DOHH2 (cell line): ENCODE results near the gene ADCY5.

Experiments used
- EZH2phosphoT487 ChIP-seq: fragments of 200-600 bp; sonication (generic); IDR thresholded peaks from 2 replicates; pipeline ENCODE4 v1.6.1; 2017; ENCODE audit warnings: borderline replicate concordance, mild to moderate bottlenecking, antibody characterized with exemption, low read length, moderate library complexity, mixed read lengths
- TF ChIP-seq, protein P1 (sequence below): fragments of 200-600 bp; sonication (generic); IDR thresholded peaks from one replicate; pipeline ENCODE4 v1.5.1; 2014; ENCODE audit warnings: antibody characterized with exemption, mild to moderate bottlenecking, low read depth, low read length; ENCODE audit not compliant: poor library complexity, severe bottlenecking

DNA sequence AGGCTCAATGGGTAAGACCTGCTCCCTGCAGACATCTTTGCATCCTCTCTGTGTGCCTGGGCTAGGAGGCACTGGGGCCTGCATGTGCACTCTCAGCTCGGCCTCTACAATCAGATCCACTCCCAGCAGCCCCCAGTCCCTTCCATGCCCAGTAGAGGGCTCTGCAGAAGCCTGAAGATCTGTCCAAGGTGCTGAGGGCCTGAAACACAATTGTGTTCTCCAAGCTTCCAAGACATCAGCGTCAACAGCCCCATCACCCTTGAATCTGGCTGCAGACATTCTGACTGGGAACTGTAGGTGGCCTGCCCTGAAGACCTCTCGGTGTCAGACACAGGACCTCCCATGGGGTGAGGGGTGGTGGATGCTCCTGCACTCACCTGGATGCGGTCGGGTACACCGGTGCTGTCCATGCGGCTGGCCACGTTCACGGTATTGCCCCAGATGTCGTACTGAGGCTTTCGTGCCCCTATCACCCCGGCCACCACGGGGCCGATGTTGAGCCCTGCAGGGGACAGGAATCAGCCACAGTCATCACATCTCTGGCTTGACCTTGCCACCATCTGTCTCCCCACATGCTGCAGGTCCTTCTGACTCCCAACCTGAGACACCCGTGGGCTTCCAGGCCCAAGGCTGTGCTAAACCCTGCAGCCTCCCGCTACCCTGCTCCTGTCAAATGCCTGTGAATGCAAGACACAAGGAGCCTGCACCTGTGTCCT, 162.4 kb downstream of the ADCY5 start:
- TF ChIP-seq, protein P1, sequence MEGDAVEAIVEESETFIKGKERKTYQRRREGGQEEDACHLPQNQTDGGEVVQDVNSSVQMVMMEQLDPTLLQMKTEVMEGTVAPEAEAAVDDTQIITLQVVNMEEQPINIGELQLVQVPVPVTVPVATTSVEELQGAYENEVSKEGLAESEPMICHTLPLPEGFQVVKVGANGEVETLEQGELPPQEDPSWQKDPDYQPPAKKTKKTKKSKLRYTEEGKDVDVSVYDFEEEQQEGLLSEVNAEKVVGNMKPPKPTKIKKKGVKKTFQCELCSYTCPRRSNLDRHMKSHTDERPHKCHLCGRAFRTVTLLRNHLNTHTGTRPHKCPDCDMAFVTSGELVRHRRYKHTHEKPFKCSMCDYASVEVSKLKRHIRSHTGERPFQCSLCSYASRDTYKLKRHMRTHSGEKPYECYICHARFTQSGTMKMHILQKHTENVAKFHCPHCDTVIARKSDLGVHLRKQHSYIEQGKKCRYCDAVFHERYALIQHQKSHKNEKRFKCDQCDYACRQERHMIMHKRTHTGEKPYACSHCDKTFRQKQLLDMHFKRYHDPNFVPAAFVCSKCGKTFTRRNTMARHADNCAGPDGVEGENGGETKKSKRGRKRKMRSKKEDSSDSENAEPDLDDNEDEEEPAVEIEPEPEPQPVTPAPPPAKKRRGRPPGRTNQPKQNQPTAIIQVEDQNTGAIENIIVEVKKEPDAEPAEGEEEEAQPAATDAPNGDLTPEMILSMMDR, result peak; percentile 80
- no peak for TF ChIP-seq EZH2phosphoT487
